GM12801 (cell line): ENCODE results near the gene LTBP1.

ENCODE experiments used
- CTCF ChIP-seq: IDR thresholded peaks from one replicate; pipeline ENCODE4 v1.5.1; 2011; ENCODE audit warnings: control low read depth; ENCODE audit not compliant: insufficient read length; ENCODE audit errors: extremely low read depth

The LTBP1 gene

GRCh38 chr2:33334083-33334482, 387.3 kb downstream of the LTBP1 start:
- TF ChIP-seq CTCF, result no peak

GRCh38 chr2:33335516-33335915, 388.8 kb downstream of the LTBP1 start:
- no peak for TF ChIP-seq CTCF

GRCh38 chr2:33336036-33336625, 389.4 kb downstream of the LTBP1 start:
- no peak for TF ChIP-seq CTCF

GRCh38 chr2:33337385-33337960, 390.7 kb downstream of the LTBP1 start:
- TF ChIP-seq CTCF, result no peak

- TF ChIP-seq CTCF, result no peak
Observed at GRCh38 chr2:33337981-33338380, 391.2 kb downstream of the LTBP1 start.

GRCh38 chr2:33339269-33339668, 392.5 kb downstream of the LTBP1 start:
- no peak for TF ChIP-seq CTCF

- TF ChIP-seq CTCF, result no peak
Observed at GRCh38 chr2:33340280-33340679, 393.5 kb downstream of the LTBP1 start.
